ENCODE data around the gene PPP4R4.

DNA sequence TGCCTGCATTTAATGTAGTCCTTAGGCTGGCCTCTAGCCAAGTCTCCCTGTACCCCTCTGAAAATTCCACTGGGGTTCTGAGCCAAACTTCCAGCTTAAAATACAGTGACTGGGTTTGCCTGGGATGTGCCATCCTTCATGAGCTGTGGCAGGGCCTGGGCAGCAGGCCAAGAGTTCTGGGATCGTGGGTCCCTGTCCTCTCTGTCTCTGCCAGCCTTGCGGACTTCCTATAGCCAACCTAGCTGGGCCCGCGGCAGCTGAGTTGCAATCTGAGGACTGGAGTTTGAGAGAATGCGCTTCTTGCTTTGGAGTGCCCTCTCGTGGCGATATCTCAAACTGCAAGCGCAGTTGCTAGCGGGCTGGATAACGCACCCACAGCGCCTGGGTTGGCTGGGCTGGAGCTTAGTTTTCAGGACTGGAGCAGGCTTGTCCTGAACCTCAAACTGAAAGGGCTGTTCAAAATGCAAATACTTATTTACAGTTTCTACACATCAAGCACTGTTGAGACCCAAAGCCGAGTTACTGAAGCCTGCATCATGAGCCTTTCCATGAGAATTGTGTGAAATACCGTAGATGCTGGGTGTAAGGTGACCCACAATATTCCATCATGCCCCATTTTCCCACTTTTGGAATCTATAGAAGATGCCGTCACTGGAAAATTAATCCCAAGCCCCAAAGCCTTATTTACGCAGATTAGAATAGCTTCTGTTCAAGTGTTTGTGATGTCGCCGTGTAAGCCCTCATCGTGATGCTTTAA lies 37.4 kb upstream of the PPP4R4 start:
- TF ChIP-seq CTCF (IDR thresholded peaks at IDR 0.05) (peak; percentile 90 to 97 (median 95)), POLR2A (IDR thresholded peaks at IDR 0.05) (no peak)

Data from testis (tissue), 2 donors.